HEK293T (cell line): ENCODE data around the gene PSENEN.
A peak's percentile ranks its signal among the peaks of the same experiment; 100 is the strongest.

Experiments used
- CTCF ChIA-PET: fragments of 350-600 bp; formaldehyde crosslinking; extraction: SDS; loops from one replicate; lab custom pipeline; 2021; ENCODE audit warnings: antibody characterized with exemption, inconsistent platforms; lab: Yijun Ruan, JAX
- POLR2A ChIA-PET: fragments of 350-600 bp; formaldehyde crosslinking; extraction: SDS; loops from one replicate; lab custom pipeline; 2020; ENCODE audit warnings: antibody characterized with exemption, inconsistent platforms; lab: Yijun Ruan, JAX
- DNase-seq: peaks from one replicate; pipeline ENCODE4 v3.0.0; 2012; ENCODE audit warnings: mixed read lengths; ENCODE audit errors: extremely low spot score
- ARNT ChIP-seq: fragments of 450-650 bp; IDR thresholded peaks from 2 replicates; pipeline ENCODE4 v1.6.1; 2017; ENCODE audit warnings: mild to moderate bottlenecking
- BHLHE40 ChIP-seq: fragments of 450-650 bp; IDR thresholded peaks from 2 replicates; pipeline ENCODE4 v1.6.1; 2016; ENCODE audit warnings: mild to moderate bottlenecking, moderate library complexity, borderline replicate concordance
- CTBP1 ChIP-seq: fragments of 450-650 bp; IDR thresholded peaks from 2 replicates; pipeline ENCODE4 v1.6.1; 2016; ENCODE audit warnings: borderline replicate concordance
- ELF4 ChIP-seq: fragments of 450-650 bp; IDR thresholded peaks from 2 replicates; pipeline ENCODE4 v1.6.1; 2017; ENCODE audit warnings: antibody characterized with exemption
- FOXA1 ChIP-seq: fragments of 450-650 bp; IDR thresholded peaks from 2 replicates; pipeline ENCODE4 v1.6.1; 2016; ENCODE audit warnings: mild to moderate bottlenecking
- FOXK2 ChIP-seq: fragments of 450-650 bp; IDR thresholded peaks from 2 replicates; pipeline ENCODE4 v1.6.1; 2016; ENCODE audit warnings: mild to moderate bottlenecking
- FOXM1 ChIP-seq: fragments of 450-650 bp; IDR thresholded peaks from 2 replicates; pipeline ENCODE4 v1.6.1; 2017; ENCODE audit warnings: mild to moderate bottlenecking, borderline replicate concordance
- HDGF ChIP-seq: fragments of 450-650 bp; IDR thresholded peaks from 2 replicates; pipeline ENCODE4 v1.6.1; 2017; ENCODE audit warnings: antibody characterized with exemption, borderline replicate concordance
- L3MBTL2 ChIP-seq: fragments of 450-650 bp; conservative IDR thresholded peaks from 2 replicates; pipeline ENCODE4 v1.6.1; 2016; ENCODE audit warnings: mild to moderate bottlenecking
- LEF1 ChIP-seq: fragments of 450-650 bp; IDR thresholded peaks from 2 replicates; pipeline ENCODE4 v1.6.1; 2017; ENCODE audit warnings: mild to moderate bottlenecking, borderline replicate concordance
- NFRKB ChIP-seq: fragments of 450-650 bp; IDR thresholded peaks from 2 replicates; pipeline ENCODE4 v1.6.1; 2016; ENCODE audit warnings: mild to moderate bottlenecking, moderate library complexity
- PKNOX1 ChIP-seq: fragments of 450-650 bp; IDR thresholded peaks from 2 replicates; pipeline ENCODE4 v1.6.1; 2016
- SP1 ChIP-seq: fragments of 450-650 bp; IDR thresholded peaks from 2 replicates; pipeline ENCODE4 v1.6.1; 2017
- SUZ12 ChIP-seq: fragments of 450-650 bp; IDR thresholded peaks from 2 replicates; pipeline ENCODE4 v1.6.1; 2016; ENCODE audit warnings: mild to moderate bottlenecking
- TARDBP ChIP-seq: fragments of 450-650 bp; IDR thresholded peaks from 2 replicates; pipeline ENCODE4 v1.6.1; 2016
- ZNF384 ChIP-seq: fragments of 450-650 bp; IDR thresholded peaks from 2 replicates; pipeline ENCODE4 v1.6.1; 2016

Gene PSENEN

DNA sequence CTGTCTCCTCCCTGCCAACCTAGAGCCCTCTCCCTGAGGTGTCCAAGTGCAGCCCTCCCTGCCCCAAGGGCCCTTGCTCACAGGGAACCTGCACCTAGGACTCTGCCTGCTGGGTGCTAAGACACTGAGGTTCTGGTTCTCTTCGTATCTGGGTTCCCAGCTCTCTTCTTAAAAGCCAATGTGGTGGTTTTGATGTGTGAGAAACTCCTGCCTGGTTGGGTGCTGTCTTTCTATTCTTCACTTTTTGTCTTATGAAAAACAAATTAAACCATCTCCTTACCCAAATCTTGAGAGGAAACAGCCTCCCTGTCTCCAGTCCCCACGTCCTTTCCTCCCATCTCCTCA is 32.0 kb upstream of the PSENEN start:
- DNase-seq, result no peak
- ChIA-PET CTCF (no interaction called here), POLR2A (interaction anchor here (1.3 to 3.0 kb wide), 3 partner anchors 11 to 35 kb away, joined by 3 to 13 read pairs (median 6); partner anchors contain the start of gene LIN37)
- TF ChIP-seq FOXA1, result no peak
- TF ChIP-seq TARDBP, result no peak
- no peak for TF ChIP-seq CTBP1
- TF ChIP-seq FOXM1, result no peak
- no peak for TF ChIP-seq ELF4
- TF ChIP-seq ZNF384, result no peak
- TF ChIP-seq LEF1, result no peak
- TF ChIP-seq ARNT, result no peak
- TF ChIP-seq PKNOX1, result no peak
- no peak for TF ChIP-seq L3MBTL2
- TF ChIP-seq HDGF, result no peak
- TF ChIP-seq FOXK2, result no peak

DNA sequence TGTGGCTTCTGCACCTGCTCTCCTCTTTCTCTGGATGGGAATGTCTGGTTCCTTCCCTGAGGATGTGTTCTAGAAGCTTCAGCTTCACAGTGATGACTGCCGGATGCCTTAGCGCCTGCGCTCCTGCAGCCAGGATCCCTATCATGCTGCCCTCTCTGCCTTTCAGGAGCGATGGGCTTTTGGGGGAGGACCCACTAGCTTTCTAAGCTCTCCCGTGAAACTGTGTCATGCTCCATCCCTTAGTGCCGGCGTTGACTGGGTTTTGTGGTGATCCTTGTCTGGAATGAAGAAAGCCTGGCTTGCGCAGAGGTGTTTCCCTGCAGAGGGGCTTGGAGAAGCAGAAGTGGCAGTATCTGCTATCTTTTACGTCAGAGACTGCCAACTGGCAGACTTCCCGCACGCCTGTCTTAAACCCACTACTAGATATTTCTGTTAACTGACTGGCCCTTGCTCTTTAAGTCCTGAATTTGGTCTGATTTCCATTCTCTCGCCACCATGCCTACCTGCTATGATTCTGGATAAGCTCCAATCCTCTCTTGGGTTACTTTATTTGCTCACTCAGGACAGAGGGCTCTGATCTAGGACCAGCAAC is 31.5 kb upstream of the PSENEN start:
- TF ChIP-seq SUZ12 (no peak), PKNOX1 (no peak), CTBP1 (no peak), NFRKB (no peak), BHLHE40 (no peak), ELF4 (no peak), L3MBTL2 (no peak), FOXK2 (no peak)
- DNase-seq, result no peak
- POLR2A ChIA-PET, result interaction anchor here (1.3 to 3.0 kb wide), 3 partner anchors 12 to 34 kb away, joined by 3 to 13 read pairs (median 6); partner anchors contain the start of gene LIN37
- CTCF ChIA-PET, result no interaction called here

DNA sequence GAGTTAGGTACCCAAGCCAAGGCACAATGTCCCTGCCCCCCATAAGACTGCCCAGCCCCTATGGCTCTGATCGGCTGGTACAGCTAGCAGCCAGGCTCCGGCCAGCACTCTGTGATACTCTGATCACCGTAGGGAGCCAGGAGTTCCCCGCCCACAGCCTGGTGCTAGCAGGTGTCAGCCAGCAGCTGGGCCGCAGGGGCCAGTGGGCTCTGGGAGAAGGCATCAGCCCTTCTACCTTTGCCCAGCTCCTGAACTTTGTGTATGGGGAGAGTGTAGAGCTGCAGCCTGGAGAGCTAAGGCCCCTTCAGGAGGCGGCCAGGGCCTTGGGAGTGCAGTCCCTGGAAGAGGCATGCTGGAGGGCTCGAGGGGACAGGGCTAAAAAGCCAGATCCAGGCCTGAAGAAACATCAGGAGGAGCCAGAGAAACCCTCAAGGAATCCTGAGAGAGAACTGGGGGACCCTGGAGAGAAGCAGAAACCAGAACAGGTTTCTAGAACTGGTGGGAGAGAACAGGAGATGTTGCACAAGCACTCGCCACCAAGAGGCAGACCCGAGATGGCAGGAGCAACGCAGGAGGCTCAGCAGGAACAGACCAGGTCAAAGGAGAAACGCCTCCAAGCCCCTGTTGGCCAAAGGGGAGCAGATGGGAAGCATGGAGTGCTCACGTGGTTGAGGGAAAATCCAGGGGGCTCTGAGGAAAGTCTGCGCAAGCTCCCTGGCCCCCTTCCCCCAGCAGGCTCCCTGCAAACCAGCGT is 30.7 kb upstream of the PSENEN start:
- DNase-seq, result peak; percentile 23
- CTCF ChIA-PET, result interaction anchor here (1.0 kb wide), 1 partner anchor 20 kb away, joined by 3 read pairs; no protein-coding TSS in a partner anchor
- POLR2A ChIA-PET, result interaction anchor here (1.3 to 3.0 kb wide), 3 partner anchors 12 to 33 kb away, joined by 3 to 13 read pairs (median 6); partner anchors contain the start of gene LIN37
- TF ChIP-seq FOXA1 (no peak), TARDBP (no peak), NFRKB (no peak), HDGF (no peak), BHLHE40 (no peak), ELF4 (no peak), PKNOX1 (no peak), CTBP1 (no peak), LEF1 (no peak), FOXM1 (no peak), ZNF384 (no peak), L3MBTL2 (no peak), SP1 (no peak), SUZ12 (no peak), ARNT (no peak), FOXK2 (no peak)

GRCh38 chr19:35715355-35715809 is 30.1 kb upstream of the PSENEN start:
- ChIA-PET POLR2A (interaction anchor here (1.0 to 3.0 kb wide), 2 partner anchors 13 to 14 kb away, joined by 3 to 13 read pairs; no protein-coding TSS in a partner anchor), CTCF (interaction anchor here (1.0 kb wide), 1 partner anchor 21 kb away, joined by 3 read pairs; no protein-coding TSS in a partner anchor)
- TF ChIP-seq FOXK2 (no peak), NFRKB (no peak), SP1 (no peak), SUZ12 (no peak), L3MBTL2 (no peak)
- no peak for DNase-seq

DNA sequence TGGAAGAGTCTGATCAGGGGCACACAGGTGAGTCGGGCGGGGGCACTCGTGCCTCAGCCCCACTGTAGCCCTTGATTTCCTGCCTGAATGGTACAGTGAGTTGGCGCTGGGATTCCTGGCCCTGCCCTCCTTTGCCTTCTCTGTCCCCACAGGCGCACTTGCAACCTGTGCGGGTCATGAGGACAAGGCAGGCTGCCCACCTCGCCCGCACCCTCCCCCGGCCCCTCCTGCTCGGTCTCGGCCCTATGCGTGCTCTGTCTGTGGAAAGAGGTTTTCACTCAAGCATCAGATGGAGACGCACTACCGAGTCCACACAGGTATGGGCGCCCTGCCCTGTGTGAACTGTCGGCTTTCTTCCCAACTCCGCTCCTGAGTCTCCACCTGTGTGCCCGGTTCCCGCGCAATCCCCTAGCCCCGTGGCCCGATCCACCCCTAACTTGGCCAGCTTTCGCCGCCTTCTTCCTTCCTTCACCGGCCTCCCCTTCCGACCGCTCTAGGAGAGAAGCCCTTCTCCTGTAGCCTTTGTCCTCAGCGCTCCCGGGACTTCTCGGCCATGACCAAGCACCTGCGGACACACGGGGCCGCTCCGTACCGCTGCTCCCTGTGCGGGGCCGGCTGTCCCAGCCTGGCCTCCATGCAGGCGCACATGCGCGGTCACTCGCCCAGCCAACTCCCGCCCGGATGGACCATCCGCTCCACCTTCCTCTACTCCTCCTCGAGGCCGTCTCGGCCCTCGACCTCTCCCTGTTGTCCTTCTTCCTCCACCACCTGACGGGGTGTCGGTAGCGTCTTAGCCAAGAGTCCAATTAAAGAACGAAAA is 29.3 kb upstream of the PSENEN start:
- CTCF ChIA-PET, result no interaction called here
- POLR2A ChIA-PET, result interaction anchor here (1.0 kb wide), 1 partner anchor 15 kb away, joined by 3 read pairs; no protein-coding TSS in a partner anchor
- peak; percentile 30 for DNase-seq
- TF ChIP-seq ELF4 (no peak), HDGF (no peak), LEF1 (no peak), CTBP1 (no peak), L3MBTL2 (peak; percentile 47; the same call in 1 of the 2 replicates)
